ENCODE data around the gene FXYD5. TPM values are rescaled to one million over a fixed set of nuclear protein-coding genes. Genes with fewer than 3 reads are reported as not detected.

Gene FXYD5
- total and polyA plus RNA-seq, 7 experiments from 2014 or later: 362 to 575 (median 407) TPM

DNA sequence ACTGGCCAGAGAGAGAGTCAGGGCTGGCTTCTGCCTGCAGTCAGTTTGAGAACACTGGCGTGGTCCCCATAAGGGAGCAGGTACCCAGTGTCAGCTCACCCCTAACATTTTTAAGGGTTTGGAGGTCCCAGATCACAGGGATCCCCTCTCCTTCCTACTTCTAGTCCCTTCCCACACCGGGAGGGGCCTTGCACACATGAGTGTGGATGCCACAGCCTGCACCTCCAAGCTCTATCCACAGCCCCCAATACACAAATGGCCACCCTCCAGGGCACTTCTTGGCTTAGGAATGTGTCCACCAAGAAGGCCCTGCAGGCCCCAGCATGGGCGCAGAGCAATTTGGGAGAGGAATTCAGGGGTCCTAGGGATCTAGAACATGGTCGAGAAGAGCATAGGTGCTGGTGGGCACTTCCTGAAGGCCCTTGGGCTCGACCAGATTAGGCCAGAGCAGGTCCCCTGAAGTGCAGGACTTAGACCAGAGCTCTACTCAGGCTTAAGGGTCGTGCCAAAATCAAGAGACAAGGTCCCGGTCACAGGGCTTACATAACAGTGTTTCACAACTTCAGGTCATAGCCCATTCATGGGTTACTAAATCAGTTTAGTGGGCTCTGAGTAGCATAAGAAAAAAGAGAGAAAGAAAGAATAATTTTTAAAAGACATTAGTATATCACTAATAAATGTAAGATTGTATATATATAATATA, 16.0 kb downstream of the FXYD5 start:
- Histone ChIP-seq H3K36me3 (ENCODE audit: control insufficient read depth in 2 of 3, insufficient read depth in 3 of 3, low read length in 3 of 3) (peaks cover 13 to 56% (median 22%) of the 10 kb centered on the region in 3 experiments), H3K4me3 (ENCODE audit: low read length) (no peak overlapping the region), H3K27me3 (ENCODE audit: control insufficient read depth in 2 of 2, insufficient read depth in 2 of 2, low read length in 2 of 2) (no peaks in the 10 kb centered on the region), H3K27ac (ENCODE audit: low read depth, low read length) (no peak overlapping the region), H3K9me3 (ENCODE audit: control insufficient read depth in 2 of 3, low read length in 3 of 3) (peaks cover 0 to 12% (median 10%) of the 10 kb centered on the region in 3 experiments), H3K4me1 (ENCODE audit: control insufficient read depth in 2 of 2, insufficient read depth in 2 of 2, low read length in 2 of 2) (peaks cover 34 to 42% of the 10 kb centered on the region in 2 donors)
- ChIA-PET POLR2A (interaction anchor here (0.9 to 2.3 kb wide), 3 partner anchors 10 to 41 kb away, joined by 3 to 9 read pairs (median 5); no protein-coding TSS in a partner anchor), CTCF (no interaction called here)
- DNase-seq (peak in 1 of 9 donors; percentile 24), ATAC-seq (peak; percentile 10)
- peaks cover 3 to 18% (median 10%) of the 10 kb centered on the region in 11 donors for H3K9me3 Mint-ChIP-seq
- H3K27me3 Mint-ChIP-seq: no peaks in the 10 kb centered on the region
- peaks cover 17 to 67% (median 28%) of the 10 kb centered on the region in 5 donors for H3K36me3 Mint-ChIP-seq
- H3K27ac Mint-ChIP-seq: peak overlapping the region in 8 of 9 donors; percentile 40 to 94 (median 84)
- intact Hi-C loops (cut with micrococcal nuclease): loop anchor here (2.0 to 5.0 kb wide), 2 partner anchors 16 to 42 kb away; partner anchors contain the start of gene FXYD5 (in 1 of the 2)
- H3K4me1 Mint-ChIP-seq: peaks cover 29 to 60% (median 50%) of the 10 kb centered on the region in 7 donors
- H3K4me3 Mint-ChIP-seq: no peak overlapping the region

DNA sequence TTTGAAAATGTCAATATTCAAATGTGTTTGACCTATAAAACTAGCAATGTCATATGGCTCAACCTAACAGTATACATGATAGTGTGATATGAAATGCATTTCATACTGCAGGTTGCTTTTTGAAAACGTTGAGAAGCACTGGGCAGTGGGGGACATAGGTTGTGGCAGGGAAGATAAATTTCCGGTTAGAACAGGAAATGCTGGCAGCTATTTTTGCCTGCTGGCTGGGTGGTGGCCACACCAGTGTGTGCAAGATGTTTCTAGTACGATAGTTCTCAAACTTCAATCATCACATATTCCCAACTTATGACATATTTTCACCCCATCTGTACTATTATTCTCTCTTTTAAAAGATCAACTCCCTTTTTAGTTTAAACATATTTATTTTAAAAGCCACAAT, 17.2 kb downstream of the FXYD5 start:
- Histone ChIP-seq H3K27me3 (ENCODE audit: control insufficient read depth in 2 of 2, insufficient read depth in 2 of 2, low read length in 2 of 2) (no peaks in the 10 kb centered on the region), H3K4me3 (ENCODE audit: low read length) (no peak overlapping the region), H3K9me3 (ENCODE audit: control insufficient read depth in 2 of 3, low read length in 3 of 3) (peaks cover 0 to under 1% (median under 1%) of the 10 kb centered on the region in 3 experiments), H3K27ac (ENCODE audit: low read depth, low read length) (peak overlapping the region; percentile 40), H3K36me3 (ENCODE audit: control insufficient read depth in 2 of 3, insufficient read depth in 3 of 3, low read length in 3 of 3) (peaks cover 1 to 44% (median 11%) of the 10 kb centered on the region in 3 experiments), H3K4me1 (ENCODE audit: control insufficient read depth in 2 of 2, insufficient read depth in 2 of 2, low read length in 2 of 2) (peaks cover 30 to 38% of the 10 kb centered on the region in 2 donors)
- peak overlapping the region in 7 of 10 donors; percentile 4 to 62 (median 34) for H3K4me3 Mint-ChIP-seq
- peaks cover 31 to 60% (median 50%) of the 10 kb centered on the region in 7 donors for H3K4me1 Mint-ChIP-seq
- intact Hi-C loops (cut with micrococcal nuclease): loop anchor here (2.0 to 5.0 kb wide), 2 partner anchors 17 to 41 kb away; partner anchors contain the start of gene FXYD5 (in 1 of the 2)
- DNase-seq (no peak), ATAC-seq (peak; percentile 51)
- CTCF ChIA-PET: interaction anchor here (0.6 to 1.3 kb wide), 2 partner anchors 73 to 87 kb away, joined by 3 read pairs; no protein-coding TSS in a partner anchor
- peaks cover 5 to 55% (median 15%) of the 10 kb centered on the region in 5 donors for H3K36me3 Mint-ChIP-seq
- POLR2A ChIA-PET: interaction anchor here (0.6 to 2.3 kb wide), 15 partner anchors 8 to 85 kb away, joined by 3 to 9 read pairs (median 4); partner anchors contain the start of gene FXYD5
- H3K9me3 Mint-ChIP-seq: peaks cover 0 to 6% (median 0%) of the 10 kb centered on the region in 11 donors
- no peaks in the 10 kb centered on the region for H3K27me3 Mint-ChIP-seq
- peak overlapping the region; percentile 58 to 94 (median 82) for H3K27ac Mint-ChIP-seq

DNA sequence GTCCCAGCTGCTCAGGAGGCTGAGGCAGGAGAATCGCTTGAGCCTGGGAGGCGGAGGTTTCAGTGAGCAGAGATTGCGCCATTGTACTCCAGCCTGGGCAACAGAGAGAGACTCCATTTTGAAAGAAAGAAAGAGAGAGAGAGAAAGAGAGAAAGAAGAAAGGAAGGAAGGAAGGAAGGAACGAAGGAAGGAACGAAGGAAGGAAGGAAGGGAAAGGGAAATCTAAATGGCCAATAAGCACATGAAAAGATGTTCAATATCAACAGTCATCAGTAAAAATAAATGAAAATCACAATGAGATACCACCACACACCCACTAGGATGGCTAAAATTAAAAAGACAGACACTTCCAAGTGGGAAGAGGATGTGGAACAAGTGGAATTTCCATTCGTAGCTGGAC, 19.7 kb downstream of the FXYD5 start:
- Histone ChIP-seq H3K9me3 (ENCODE audit: control insufficient read depth in 2 of 3, low read length in 3 of 3) (no peaks in the 10 kb centered on the region), H3K27me3 (ENCODE audit: control insufficient read depth in 2 of 2, insufficient read depth in 2 of 2, low read length in 2 of 2) (no peaks in the 10 kb centered on the region), H3K4me3 (ENCODE audit: low read length) (no peak overlapping the region), H3K36me3 (ENCODE audit: control insufficient read depth in 2 of 3, insufficient read depth in 3 of 3, low read length in 3 of 3) (peaks cover 0 to 26% (median 7%) of the 10 kb centered on the region in 3 experiments), H3K27ac (ENCODE audit: low read depth, low read length) (no peak overlapping the region), H3K4me1 (ENCODE audit: control insufficient read depth in 2 of 2, insufficient read depth in 2 of 2, low read length in 2 of 2) (peaks cover 12 to 21% of the 10 kb centered on the region in 2 donors)
- H3K9me3 Mint-ChIP-seq: peaks cover 0 to 12% (median 0%) of the 10 kb centered on the region in 11 donors
- POLR2A ChIA-PET: interaction anchor here (0.6 to 1.9 kb wide), 9 partner anchors 13 to 481 kb away, joined by 3 to 12 read pairs (median 4); partner anchors contain the start of gene FXYD5
- peaks cover 28 to 57% (median 44%) of the 10 kb centered on the region in 7 donors for H3K4me1 Mint-ChIP-seq
- H3K27ac Mint-ChIP-seq: peak overlapping the region in 5 of 9 donors; percentile 33 to 79 (median 66)
- DNase-seq: no peak
- CTCF ChIA-PET: no interaction called here
- no peaks in the 10 kb centered on the region for H3K27me3 Mint-ChIP-seq
- no peak overlapping the region for H3K4me3 Mint-ChIP-seq
- H3K36me3 Mint-ChIP-seq: peaks cover 1 to 52% (median 10%) of the 10 kb centered on the region in 5 donors
- intact Hi-C loops (cut with micrococcal nuclease): loop anchor here (5.0 kb wide), 1 partner anchor 38 kb away; no protein-coding TSS in a partner anchor
- no peak for ATAC-seq

DNA sequence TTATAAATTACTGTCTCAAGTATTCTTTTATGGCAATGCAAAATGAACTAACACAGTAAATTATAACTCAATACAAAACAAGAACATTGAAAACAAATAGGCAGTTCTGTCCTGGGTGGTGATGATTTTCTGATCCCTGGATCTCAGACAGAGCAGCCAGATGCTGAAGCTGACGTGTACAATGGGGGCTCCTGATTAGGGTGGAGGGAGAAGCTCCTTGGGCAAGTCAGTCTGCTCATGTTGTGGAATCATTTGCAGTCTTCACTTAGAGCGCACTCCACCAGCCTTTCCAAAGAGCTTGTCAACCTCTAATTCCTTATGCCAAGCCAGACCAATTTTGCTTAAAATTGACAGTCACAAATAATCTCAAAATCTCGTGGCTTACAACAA, 21.6 kb downstream of the FXYD5 start:
- intact Hi-C loops (cut with micrococcal nuclease): no loop called here
- no peaks in the 10 kb centered on the region for H3K27me3 Mint-ChIP-seq
- peaks cover 37 to 76% (median 56%) of the 10 kb centered on the region in 7 donors for H3K4me1 Mint-ChIP-seq
- Histone ChIP-seq H3K4me3 (ENCODE audit: low read length) (no peak overlapping the region), H3K9me3 (ENCODE audit: control insufficient read depth in 2 of 3, low read length in 3 of 3) (no peaks in the 10 kb centered on the region), H3K27me3 (ENCODE audit: control insufficient read depth in 2 of 2, insufficient read depth in 2 of 2, low read length in 2 of 2) (no peaks in the 10 kb centered on the region), H3K27ac (ENCODE audit: low read depth, low read length) (no peak overlapping the region), H3K36me3 (ENCODE audit: control insufficient read depth in 2 of 3, insufficient read depth in 3 of 3, low read length in 3 of 3) (peaks cover 0 to 10% (median 0%) of the 10 kb centered on the region in 3 experiments), H3K4me1 (ENCODE audit: control insufficient read depth in 2 of 2, insufficient read depth in 2 of 2, low read length in 2 of 2) (peaks cover 12 to 34% of the 10 kb centered on the region in 2 donors)
- H3K27ac Mint-ChIP-seq: peak overlapping the region in 7 of 9 donors; percentile 39 to 85 (median 71)
- ChIA-PET POLR2A (interaction anchor here (1.8 kb wide), 1 partner anchor 90 kb away, joined by 6 read pairs; no protein-coding TSS in a partner anchor), CTCF (no interaction called here)
- H3K4me3 Mint-ChIP-seq: no peak overlapping the region
- peaks cover 0 to 46% (median 4%) of the 10 kb centered on the region in 5 donors for H3K36me3 Mint-ChIP-seq
- no peak for DNase-seq
- H3K9me3 Mint-ChIP-seq: peaks cover 0 to 13% (median 0%) of the 10 kb centered on the region in 11 donors
- no peak for ATAC-seq

DNA sequence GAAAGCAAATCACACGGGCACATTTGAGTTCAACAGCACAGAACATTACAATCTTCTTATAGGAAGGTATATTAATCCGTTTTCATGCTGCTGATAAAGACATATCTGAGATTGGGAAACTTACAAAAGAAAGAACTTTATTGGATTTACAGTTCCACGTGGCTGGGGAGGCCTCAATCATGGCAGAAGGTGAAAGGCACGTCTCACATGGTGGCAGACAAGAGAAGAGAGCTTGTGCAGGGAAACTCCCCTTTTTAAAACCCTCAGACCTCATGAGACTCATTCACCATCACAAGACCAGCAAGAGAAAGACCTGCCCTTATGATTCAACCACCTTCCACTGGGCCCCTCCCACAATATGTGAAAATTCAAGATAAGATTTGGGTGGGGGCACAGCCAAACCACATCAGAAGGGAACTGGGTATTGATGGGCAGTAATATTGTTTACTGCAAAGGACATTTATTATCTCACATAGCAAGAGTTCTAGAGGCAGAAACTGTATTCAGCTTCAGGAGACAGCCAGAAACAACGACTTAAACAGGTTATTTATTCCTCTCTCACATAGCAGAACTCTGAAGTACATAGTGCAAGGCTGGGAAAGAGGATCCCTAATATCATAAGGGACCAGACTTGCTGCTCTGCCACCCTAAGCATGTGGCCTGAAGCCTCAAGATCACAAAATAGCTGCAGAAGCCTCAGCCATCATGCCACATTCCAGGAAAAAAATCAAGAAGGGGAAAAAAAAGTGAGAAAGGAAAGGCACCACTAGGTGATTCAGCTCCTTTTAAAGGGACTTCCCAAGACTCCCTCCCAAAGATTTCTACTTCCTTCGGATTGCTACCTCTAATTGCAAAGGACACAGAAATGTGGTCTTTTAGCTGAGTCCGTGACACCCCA, 23.1 kb downstream of the FXYD5 start:
- no peaks in the 10 kb centered on the region for H3K9me3 ChIP-seq (ENCODE audit: control insufficient read depth in 2 of 3, low read length in 3 of 3)
- Mint-ChIP-seq H3K27me3 (no peaks in the 10 kb centered on the region), H3K4me3 (no peak overlapping the region), H3K4me1 (peaks cover 31 to 67% (median 45%) of the 10 kb centered on the region in 7 donors), H3K9me3 (peaks cover 0 to 13% (median 0%) of the 10 kb centered on the region in 11 donors), H3K27ac (peak overlapping the region in 8 of 9 donors; percentile 1 to 69 (median 48)), H3K36me3 (peaks cover 0 to 38% (median 0%) of the 10 kb centered on the region in 5 donors)
- H3K27me3 ChIP-seq (ENCODE audit: control insufficient read depth in 2 of 2, insufficient read depth in 2 of 2, low read length in 2 of 2): no peaks in the 10 kb centered on the region
- H3K27ac ChIP-seq (ENCODE audit: low read depth, low read length): no peak overlapping the region
- DNase-seq: no peak
- intact Hi-C loops (cut with micrococcal nuclease): no loop called here
- H3K36me3 ChIP-seq (ENCODE audit: control insufficient read depth in 2 of 3, insufficient read depth in 3 of 3, low read length in 3 of 3): peaks cover 0 to 3% (median 0%) of the 10 kb centered on the region in 3 experiments
- H3K4me3 ChIP-seq (ENCODE audit: low read length): no peak overlapping the region
- ChIA-PET CTCF (no interaction called here), POLR2A (interaction anchor here (1.0 to 1.1 kb wide), 2 partner anchors 26 to 84 kb away, joined by 3 read pairs; no protein-coding TSS in a partner anchor)
- peaks cover 3 to 23% of the 10 kb centered on the region in 2 donors for H3K4me1 ChIP-seq (ENCODE audit: control insufficient read depth in 2 of 2, insufficient read depth in 2 of 2, low read length in 2 of 2)
- ATAC-seq: no peak

DNA sequence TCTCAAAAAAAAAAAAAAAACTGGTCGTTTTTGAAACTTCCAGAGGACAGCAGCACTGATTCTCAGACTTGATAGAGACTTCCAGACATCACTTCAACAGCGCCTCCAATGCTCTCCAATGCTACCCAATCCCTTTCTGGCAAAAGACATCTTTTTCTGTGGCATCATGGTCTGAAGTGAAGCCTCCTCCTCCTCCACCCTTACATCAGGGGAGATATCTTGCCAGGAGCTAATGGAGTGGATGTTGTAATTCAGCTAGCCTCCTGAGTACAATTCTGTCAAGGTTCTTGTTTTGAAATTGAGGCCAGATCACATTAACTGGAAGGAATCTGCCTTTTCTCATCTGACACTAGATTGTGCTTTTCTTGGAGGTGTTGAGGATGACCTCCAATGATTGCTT, 24.2 kb downstream of the FXYD5 start:
- ChIA-PET CTCF (no interaction called here), POLR2A (interaction anchor here (0.8 to 2.9 kb wide), 3 partner anchors 12 to 33 kb away, joined by 4 to 11 read pairs (median 6); no protein-coding TSS in a partner anchor)
- ATAC-seq (no peak), DNase-seq (no peak)
- Mint-ChIP-seq H3K36me3 (peaks cover 0 to 32% (median 0%) of the 10 kb centered on the region in 5 donors), H3K27ac (peak overlapping the region in 4 of 9 donors; percentile 17 to 68 (median 42)), H3K4me3 (peak overlapping the region in 2 of 10 donors; percentile 31 to 75), H3K27me3 (no peaks in the 10 kb centered on the region), H3K4me1 (peaks cover 29 to 61% (median 42%) of the 10 kb centered on the region in 7 donors), H3K9me3 (peaks cover 0 to 18% (median 0%) of the 10 kb centered on the region in 11 donors)
- intact Hi-C loops (cut with micrococcal nuclease): no loop called here
- Histone ChIP-seq H3K4me1 (ENCODE audit: control insufficient read depth in 2 of 2, insufficient read depth in 2 of 2, low read length in 2 of 2) (peaks cover 0 to 17% of the 10 kb centered on the region in 2 donors), H3K27me3 (ENCODE audit: control insufficient read depth in 2 of 2, insufficient read depth in 2 of 2, low read length in 2 of 2) (no peaks in the 10 kb centered on the region), H3K27ac (ENCODE audit: low read depth, low read length) (no peak overlapping the region), H3K9me3 (ENCODE audit: control insufficient read depth in 2 of 3, low read length in 3 of 3) (no peaks in the 10 kb centered on the region), H3K36me3 (ENCODE audit: control insufficient read depth in 2 of 3, insufficient read depth in 3 of 3, low read length in 3 of 3) (no peaks in the 10 kb centered on the region), H3K4me3 (ENCODE audit: low read length) (no peak overlapping the region)

Measured in naive thymus-derived CD4-positive, alpha-beta T cell (primary cell).